ENCODE data around the gene PDZD4. TPM values are rescaled to one million over a fixed set of nuclear protein-coding genes. Genes with fewer than 3 reads are reported as not detected.
A peak's percentile ranks its signal among the peaks of the same experiment; 100 is the strongest.

The PDZD4 gene
- polyA plus RNA-seq (ENCODE audit: insufficient read length in 4 of 4), result 10 to 100 TPM in 1 of 4 donors, 1 to 10 TPM in 3; 7.7 to 10.6 (median 8.8) TPM

- no peak for DNase-seq (ENCODE audit: low read depth in 4 of 4, low spot score in 3 of 4)
Measured at GRCh38 chrX:153829799-153830639, at the start of gene PDZD4. PDZD4 (minus strand) TSS chrX:153830544; CDS start chrX:153830298, 246 bp downstream.

- no peak for DNase-seq (ENCODE audit: low read depth in 4 of 4, low spot score in 3 of 4)
Measured at GRCh38 chrX:153879741-153880439, 49.5 kb upstream of the PDZD4 start.

- DNase-seq (ENCODE audit: low read depth in 4 of 4, low spot score in 3 of 4), result no peak
Measured at GRCh38 chrX:153878969-153879653, 48.8 kb upstream of the PDZD4 start.

- no peak for DNase-seq (ENCODE audit: low read depth in 4 of 4, low spot score in 3 of 4)
Measured at GRCh38 chrX:153878345-153878744, 48.0 kb upstream of the PDZD4 start.

GRCh38 chrX:153877571-153878261 lies 47.4 kb upstream of the PDZD4 start:
- DNase-seq (ENCODE audit: low read depth in 4 of 4, low spot score in 3 of 4), result no peak

GRCh38 chrX:153876112-153876491 lies 45.8 kb upstream of the PDZD4 start:
- no peak for DNase-seq (ENCODE audit: low read depth in 4 of 4, low spot score in 3 of 4)

GRCh38 chrX:153875391-153876111 lies 45.2 kb upstream of the PDZD4 start:
- DNase-seq (ENCODE audit: low read depth in 4 of 4, low spot score in 3 of 4), result peak in 1 of 4 donors; percentile 40

- no peak for DNase-seq (ENCODE audit: low read depth in 4 of 4, low spot score in 3 of 4)
Measured at GRCh38 chrX:153874366-153875125, 44.2 kb upstream of the PDZD4 start.

- no peak for DNase-seq (ENCODE audit: low read depth in 4 of 4, low spot score in 3 of 4)
Measured at GRCh38 chrX:153874085-153874365, 43.7 kb upstream of the PDZD4 start.

- no peak for DNase-seq (ENCODE audit: low read depth in 4 of 4, low spot score in 3 of 4)
Measured at GRCh38 chrX:153873282-153874084, 43.1 kb upstream of the PDZD4 start.

GRCh38 chrX:153871946-153872878 lies 41.9 kb upstream of the PDZD4 start:
- DNase-seq (ENCODE audit: low read depth in 4 of 4, low spot score in 3 of 4), result no peak

- DNase-seq (ENCODE audit: low read depth in 4 of 4, low spot score in 3 of 4), result no peak
Measured at GRCh38 chrX:153871451-153871850, 41.1 kb upstream of the PDZD4 start.

GRCh38 chrX:153870791-153871360 lies 40.5 kb upstream of the PDZD4 start:
- DNase-seq (ENCODE audit: low read depth in 4 of 4, low spot score in 3 of 4), result no peak

- DNase-seq (ENCODE audit: low read depth in 4 of 4, low spot score in 3 of 4), result no peak
Measured at GRCh38 chrX:153870288-153870690, 39.9 kb upstream of the PDZD4 start.

GRCh38 chrX:153869473-153870287 lies 39.3 kb upstream of the PDZD4 start:
- DNase-seq (ENCODE audit: low read depth in 4 of 4, low spot score in 3 of 4), result no peak
